Measurements from ENCODE around the gene KRTAP12-4.
"Not testable (repeated sequence)": the region's sequence is repeated elsewhere in the genome, so short reads cannot be mapped to it uniquely, and the experiment has no call there.

The KRTAP12-4 gene

GRCh38 chr21:44654576-44655175 lies at the start of gene KRTAP12-4:
Gene KRTAP12-4 (minus strand): TSS chr21:44654659. CDS start chr21:44654614, 45 bp downstream.
- no peak for DNase-seq (ENCODE audit: low spot score)

GRCh38 chr21:44703731-44704635 lies 49.5 kb upstream of the KRTAP12-4 start:
- no peak for DNase-seq (ENCODE audit: low spot score)

- DNase-seq (ENCODE audit: low spot score) = no peak
These were observed 48.7 kb upstream of the KRTAP12-4 start for GRCh38 chr21:44702973-44703730.

GRCh38 chr21:44702111-44702972 lies 47.9 kb upstream of the KRTAP12-4 start:
- DNase-seq (ENCODE audit: low spot score) = no peak

- DNase-seq (ENCODE audit: low spot score) = no peak
These were observed 47.1 kb upstream of the KRTAP12-4 start for GRCh38 chr21:44701541-44701940.

- no peak for DNase-seq (ENCODE audit: low spot score)
These were observed 46.6 kb upstream of the KRTAP12-4 start for GRCh38 chr21:44701023-44701400.

GRCh38 chr21:44700101-44701022 lies 45.9 kb upstream of the KRTAP12-4 start:
- no peak for DNase-seq (ENCODE audit: low spot score)

GRCh38 chr21:44699502-44700001 lies 45.1 kb upstream of the KRTAP12-4 start:
- DNase-seq (ENCODE audit: low spot score) = no peak

GRCh38 chr21:44697811-44698734 lies 43.6 kb upstream of the KRTAP12-4 start:
- no peak for DNase-seq (ENCODE audit: low spot score)

GRCh38 chr21:44697172-44697810 lies 42.8 kb upstream of the KRTAP12-4 start, which contains the start of gene KRTAP10-12:
Gene KRTAP10-12 (plus strand): TSS chr21:44697172. CDS start chr21:44697202, 30 bp downstream.
- DNase-seq (ENCODE audit: low spot score) = not testable (repeated sequence)

GRCh38 chr21:44696572-44696971 lies 42.1 kb upstream of the KRTAP12-4 start:
- DNase-seq (ENCODE audit: low spot score) = no peak

GRCh38 chr21:44695641-44696040 lies 41.2 kb upstream of the KRTAP12-4 start:
- DNase-seq (ENCODE audit: low spot score) = no peak

GRCh38 chr21:44695184-44695583 lies 40.7 kb upstream of the KRTAP12-4 start:
- DNase-seq (ENCODE audit: low spot score) = no peak

- DNase-seq (ENCODE audit: low spot score) = no peak
These were observed 40.3 kb upstream of the KRTAP12-4 start for GRCh38 chr21:44694776-44695175.

GRCh38 chr21:44692798-44693512 lies 38.5 kb upstream of the KRTAP12-4 start:
- no peak for DNase-seq (ENCODE audit: low spot score)

- no peak for DNase-seq (ENCODE audit: low spot score)
These were observed 37.2 kb upstream of the KRTAP12-4 start for GRCh38 chr21:44691686-44692085.

GRCh38 chr21:44689740-44690139 lies 35.3 kb upstream of the KRTAP12-4 start:
- not testable (repeated sequence) for DNase-seq (ENCODE audit: low spot score)

- no peak for DNase-seq (ENCODE audit: low spot score)
These were observed 33.2 kb upstream of the KRTAP12-4 start for GRCh38 chr21:44687671-44688070.

Data from HuH-7.5 (cell line).